LHCN-M2 (cell line): Measurements from ENCODE around the gene GPN1. TPM values are rescaled to one million over a fixed set of nuclear protein-coding genes. Genes with fewer than 3 reads are reported as not detected.
"Not testable (repeated sequence)": the region's sequence is repeated elsewhere in the genome, so short reads cannot be mapped to it uniquely, and the experiment has no call there.

ENCODE experiments used
- DNase-seq: peaks from one replicate; pipeline ENCODE4 v3.0.0-alpha.2; 2012; ENCODE audit warnings: low read depth
- polyA plus RNA-seq: library from polyadenylated mRNA; unstranded; fragments of >200 nt; gene quantifications from one replicate; pipeline ENCODE4 v1.2.1, GENCODE V29; 2012; ENCODE audit warnings: missing spikeins
- total RNA-seq: library from RNA; depleted of rRNA; stranded (reverse); fragments of >200 nt; gene quantifications from 2 replicates; pipeline ENCODE4 v1.2.3, GENCODE V29; 2014; rRNA removed

Gene GPN1
- total RNA-seq = 46.9 and 52.0 TPM in 2 replicates
- 44.2 TPM for polyA plus RNA-seq

DNA sequence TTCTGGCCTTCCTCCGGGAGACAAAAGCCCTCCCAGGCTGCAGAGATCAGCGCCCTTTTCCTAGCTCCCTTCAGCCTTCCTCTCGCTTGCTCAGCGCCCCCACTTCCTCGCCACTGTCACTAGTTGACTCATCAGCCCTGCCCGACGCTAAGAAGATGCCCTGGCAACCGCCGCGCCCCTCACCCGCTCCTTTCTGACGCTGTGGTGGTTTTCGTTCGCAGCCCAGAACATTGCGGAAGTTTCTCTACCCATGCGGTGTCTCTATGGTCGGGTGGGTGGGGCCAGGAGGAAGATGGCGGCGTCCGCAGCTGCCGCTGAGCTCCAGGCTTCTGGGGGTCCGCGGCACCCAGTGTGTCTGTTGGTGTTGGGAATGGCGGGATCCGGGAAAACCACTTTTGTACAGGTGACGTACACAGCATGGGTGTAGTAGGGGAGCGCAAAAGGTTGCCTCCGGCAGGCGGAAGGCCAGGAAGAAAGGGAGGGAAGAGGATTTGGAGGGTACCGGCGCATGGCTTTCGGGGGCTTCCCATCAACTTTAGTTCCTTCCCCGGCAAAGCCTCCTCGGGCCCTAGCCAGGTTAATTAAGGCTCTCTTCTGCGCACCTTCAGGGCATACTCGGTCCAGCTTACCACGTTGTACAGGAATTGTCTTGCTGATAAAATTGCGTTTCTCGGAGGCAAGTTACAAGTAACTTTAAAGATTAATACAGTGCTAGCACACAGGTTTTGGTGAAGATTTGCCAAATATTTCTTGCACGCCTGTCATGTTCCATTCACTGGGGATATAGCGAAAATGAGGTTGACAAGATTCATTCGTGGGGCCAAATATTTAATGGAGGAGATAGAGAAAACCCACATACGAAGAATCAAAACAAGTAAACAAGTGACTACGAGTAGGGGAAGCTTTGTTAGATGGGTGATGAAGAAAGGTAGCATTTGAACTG lies at the start of gene GPN1, which contains the start of gene CCDC121:
Gene GPN1 (plus strand): TSS at position 284 of the 943 bp plus-strand sequence. CDS start 9 bp downstream, at position 293.
Gene CCDC121 (minus strand): TSS at position 246 of the 943 bp plus-strand sequence. CDS start 1,213 bp downstream, outside the sequence.
- DNase-seq = peak; percentile 94

GRCh38 chr2:27581417-27582128 lies 47.3 kb upstream of the GPN1 start:
- no peak for DNase-seq

DNA sequence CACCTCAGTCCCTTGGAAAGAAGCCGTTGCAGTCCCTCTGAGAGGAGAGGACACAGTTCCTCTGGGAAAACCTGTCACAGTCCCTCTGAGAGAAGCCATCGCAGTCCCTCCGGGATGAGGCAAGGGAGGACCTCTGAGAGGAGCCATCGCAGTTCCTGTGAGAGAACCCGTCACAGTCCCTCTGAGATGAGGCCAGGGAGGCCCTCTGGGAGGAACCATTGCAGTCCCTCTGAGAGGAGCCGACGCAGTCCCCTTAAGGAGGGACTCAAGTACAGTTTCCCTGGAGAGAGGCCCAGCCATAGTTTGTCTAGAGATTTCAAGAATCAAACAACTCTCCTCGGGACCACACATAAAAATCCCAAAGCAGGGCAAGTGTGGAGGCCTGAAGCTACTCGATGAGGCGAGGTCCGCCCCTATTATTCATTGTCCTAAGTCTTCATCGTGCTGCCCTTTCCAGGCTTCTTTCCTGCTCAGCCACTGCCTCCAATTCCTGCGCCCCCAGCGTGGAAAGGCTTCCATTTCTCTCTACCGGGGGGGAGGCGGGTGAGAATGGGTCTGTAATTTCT lies 46.6 kb upstream of the GPN1 start:
- no peak for DNase-seq

DNA sequence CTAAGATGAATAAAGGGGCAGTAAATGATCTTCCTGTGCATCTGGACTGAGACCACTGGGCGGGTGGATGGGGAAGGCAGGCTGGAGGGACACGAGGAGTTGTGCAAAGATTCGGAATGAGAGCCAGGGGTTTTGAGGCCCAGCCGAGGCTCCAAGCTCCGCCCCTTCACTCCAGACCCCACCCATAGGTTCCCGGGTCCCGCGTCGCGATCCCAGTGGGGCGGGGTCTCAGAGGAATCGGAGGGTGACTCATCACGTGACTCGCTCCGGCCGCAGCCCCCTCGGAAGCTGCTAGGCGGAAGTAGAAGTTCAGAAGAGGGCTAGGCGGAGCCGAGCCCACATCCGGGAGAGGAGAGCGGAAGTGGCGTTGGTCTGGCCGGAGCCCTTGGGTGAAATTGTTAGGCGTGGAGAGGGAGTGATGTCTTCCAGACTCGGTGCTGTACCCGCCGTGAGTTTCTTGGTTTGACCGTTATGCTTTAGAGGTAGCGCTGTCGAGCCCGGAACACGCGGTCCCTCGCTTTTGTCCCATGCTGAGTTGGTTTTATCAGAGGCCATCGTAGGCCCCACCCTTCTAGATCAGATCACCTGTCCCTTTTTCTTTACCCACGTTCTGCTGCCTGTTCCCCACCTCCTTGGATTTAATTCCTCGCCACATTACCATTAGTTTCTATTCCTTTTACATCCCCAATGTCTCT lies 46.0 kb upstream of the GPN1 start, which contains the start of gene ZNF512:
Gene ZNF512 (plus strand): TSS at position 348 of the 695 bp plus-strand sequence. CDS start 71 bp downstream, at position 419.
- DNase-seq = peak; percentile 91

DNA sequence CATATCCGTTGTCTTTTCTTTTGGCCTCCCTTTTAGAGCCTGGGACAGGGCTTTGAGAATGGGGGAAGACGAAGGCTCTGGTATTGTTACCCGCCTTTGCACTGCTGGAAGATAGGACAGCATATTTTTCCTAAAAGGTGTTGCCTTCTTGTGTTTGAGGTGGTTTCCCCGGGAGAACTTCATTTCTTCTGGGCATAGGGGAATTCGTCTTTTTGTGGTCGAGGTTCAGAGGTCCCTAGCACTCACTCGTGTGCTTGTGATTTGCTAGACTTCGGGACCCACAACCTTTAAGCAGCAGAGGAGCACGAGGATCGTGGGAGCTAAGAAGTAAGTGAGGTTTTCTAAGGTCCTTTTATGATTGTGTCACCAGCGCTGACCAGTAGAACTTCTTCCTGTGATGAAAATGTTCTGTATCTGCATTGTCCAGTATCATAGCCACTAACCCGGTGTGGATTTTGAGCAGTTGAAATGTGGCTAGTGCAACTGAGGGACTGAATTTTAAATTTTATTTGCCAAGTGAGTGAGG lies 45.4 kb upstream of the GPN1 start:
- DNase-seq = peak; percentile 23

- no peak for DNase-seq
These were observed 44.3 kb upstream of the GPN1 start for GRCh38 chr2:27584597-27584996.

DNA sequence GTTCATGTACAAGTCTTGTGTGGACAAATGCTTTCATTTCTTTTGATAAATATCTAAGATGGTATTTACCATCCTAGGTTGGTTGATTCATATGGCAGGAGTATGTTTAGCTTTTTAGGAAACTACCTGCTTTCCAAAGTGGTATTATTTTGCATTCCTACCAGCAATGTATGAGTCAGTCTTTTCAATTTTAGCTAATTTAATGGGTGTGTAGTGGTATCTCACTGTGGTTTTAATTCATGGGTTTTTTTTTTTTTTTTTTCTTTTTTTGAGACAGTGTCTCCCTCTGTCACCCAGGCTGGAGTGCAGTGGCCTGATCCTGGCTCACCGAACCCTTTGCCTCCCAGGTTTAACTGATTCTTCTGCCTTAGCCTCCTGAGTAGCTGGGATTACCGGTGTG lies 41.8 kb upstream of the GPN1 start:
- DNase-seq = no peak

- DNase-seq = no peak
These were observed 40.5 kb upstream of the GPN1 start for GRCh38 chr2:27588308-27588707.

DNA sequence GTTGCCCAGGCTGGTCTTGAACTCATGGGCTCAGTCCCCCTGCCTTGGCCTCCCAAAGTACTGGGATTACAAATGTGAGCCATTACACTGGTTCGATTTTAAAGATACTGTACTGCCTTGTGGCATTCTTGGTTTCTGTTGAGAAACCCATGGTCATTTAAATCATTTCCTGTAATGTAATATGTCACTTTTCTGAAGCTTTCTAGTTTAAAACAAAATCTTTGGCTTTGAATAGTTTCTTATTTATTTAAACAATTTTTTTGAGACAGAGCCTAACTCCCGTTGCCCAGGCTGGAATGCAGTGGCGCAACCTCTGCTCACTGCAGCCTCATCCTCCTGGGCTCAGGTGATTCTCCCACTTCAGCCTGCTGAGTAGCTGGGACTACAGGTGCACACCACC lies 37.1 kb upstream of the GPN1 start:
- no peak for DNase-seq

GRCh38 chr2:27593240-27593639 lies 35.6 kb upstream of the GPN1 start:
- no peak for DNase-seq

DNA sequence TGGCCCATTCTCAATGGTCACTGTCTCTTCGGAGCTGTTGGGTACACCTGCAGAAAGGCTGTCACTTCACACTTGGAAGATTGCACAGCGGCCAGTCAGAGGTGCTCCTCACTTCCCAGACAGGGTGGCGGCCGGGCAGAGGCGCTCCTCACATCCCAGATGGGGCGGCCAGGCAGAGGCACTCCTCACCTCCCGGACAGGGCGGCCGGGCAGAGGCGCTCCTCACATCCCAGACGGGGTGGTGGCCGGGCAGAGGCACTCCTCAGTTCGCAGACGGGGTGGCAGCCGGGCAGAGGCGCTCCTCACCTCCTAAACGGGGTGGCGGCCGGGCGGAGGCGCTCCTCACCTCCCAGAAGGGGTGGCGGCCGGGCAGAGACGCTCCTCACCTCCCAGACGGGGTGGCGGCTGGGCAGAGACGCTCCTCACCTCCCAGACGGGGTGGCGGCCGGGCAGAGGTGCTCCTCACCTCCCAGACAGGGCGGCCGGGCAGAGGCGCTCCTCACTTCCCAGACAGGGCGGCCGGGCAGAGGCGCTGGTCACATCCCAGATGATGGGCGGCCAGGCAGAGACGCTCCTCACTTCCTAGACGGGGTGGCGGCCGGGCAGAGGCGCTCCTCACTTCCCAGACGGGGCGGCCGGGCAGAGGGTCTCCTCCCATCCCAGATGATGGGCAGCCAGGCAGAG lies 34.7 kb upstream of the GPN1 start:
- not testable (repeated sequence) for DNase-seq

DNA sequence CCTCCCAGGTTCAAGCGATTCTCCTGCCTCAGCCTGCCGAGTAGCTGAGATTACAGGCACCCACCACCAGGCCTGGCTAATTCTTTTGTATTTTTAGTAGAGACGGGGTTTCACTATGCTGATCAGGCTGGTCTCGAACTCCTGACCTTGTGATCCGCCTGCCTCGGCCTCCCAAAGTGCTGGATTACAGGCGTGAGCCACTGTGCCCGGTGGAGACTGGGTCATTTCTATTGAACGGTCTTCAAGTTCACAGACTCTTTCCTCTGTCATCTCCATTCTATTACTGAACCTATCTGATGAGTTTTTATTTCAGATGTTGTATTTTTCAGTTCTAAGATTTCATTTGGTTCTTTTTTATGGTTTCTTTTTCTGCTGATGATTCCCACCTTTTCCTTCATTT lies 33.4 kb upstream of the GPN1 start:
- DNase-seq = not testable (repeated sequence)

- DNase-seq = no peak
These were observed 32.2 kb upstream of the GPN1 start for GRCh38 chr2:27596627-27597026.

- peak; percentile 26 for DNase-seq
These were observed 22.2 kb upstream of the GPN1 start for GRCh38 chr2:27606611-27607010.

DNA sequence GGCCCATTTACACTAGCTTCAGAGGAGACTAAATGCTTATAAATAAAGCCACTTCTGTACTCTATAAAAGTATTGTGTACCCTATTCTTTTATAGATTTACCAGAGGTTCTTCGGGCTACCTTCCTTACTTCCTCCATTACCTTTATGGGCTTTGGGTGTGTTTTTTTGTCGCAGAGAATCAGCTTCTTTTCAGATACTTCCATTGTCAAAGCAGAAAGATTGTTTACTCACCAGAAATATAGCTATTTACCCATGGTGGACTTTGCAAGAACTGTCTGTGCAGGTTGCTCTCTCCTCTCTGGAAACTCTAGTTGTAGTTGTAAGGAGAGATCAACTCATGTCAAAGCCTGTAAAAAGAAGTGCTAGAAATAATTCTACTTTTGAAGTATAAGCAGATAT lies 14.9 kb upstream of the GPN1 start:
- DNase-seq = no peak

- no peak for DNase-seq
These were observed 13.5 kb upstream of the GPN1 start for GRCh38 chr2:27615316-27615715.

DNA sequence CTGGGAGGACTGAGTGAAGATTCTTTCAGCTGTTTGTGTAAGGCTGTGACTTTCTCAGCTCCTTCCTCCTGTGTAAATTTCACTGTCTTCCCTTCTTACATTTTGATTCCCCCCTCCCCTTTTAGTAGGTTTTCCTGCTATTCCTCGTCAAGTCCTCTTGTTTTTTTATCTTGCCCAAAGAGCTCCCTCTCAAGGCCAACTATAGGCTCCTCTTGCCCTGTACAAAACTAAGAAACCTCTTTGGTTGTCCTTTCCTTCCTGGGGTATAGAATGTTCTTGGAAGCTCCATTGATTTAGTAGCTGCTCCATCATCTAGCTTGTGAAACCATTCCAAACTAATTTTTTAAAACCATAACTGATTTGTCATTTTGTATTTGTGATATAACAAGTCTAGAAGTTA lies 7.3 kb upstream of the GPN1 start:
- DNase-seq = no peak

- DNase-seq = peak; percentile 69
These were observed 5.9 kb upstream of the GPN1 start for GRCh38 chr2:27622921-27623384.

DNA sequence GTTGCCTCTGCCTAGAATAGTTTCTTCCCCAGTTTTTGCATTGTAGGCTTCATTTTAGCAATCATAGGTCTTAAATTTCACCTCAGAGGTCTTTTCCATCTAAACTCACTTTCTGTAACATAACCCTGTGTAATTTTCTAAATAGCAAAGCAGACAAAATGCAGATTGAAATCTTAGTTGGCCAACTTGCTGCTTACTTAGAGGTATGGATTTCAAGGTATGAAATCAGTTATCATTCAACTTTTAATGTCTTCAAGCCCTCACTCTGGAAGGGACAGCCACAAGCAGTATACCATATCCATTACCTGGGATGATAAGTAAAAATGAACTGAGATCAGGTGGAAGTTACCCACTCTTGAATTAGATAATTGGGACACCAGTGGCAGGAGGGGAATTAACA lies 3.9 kb upstream of the GPN1 start:
- no peak for DNase-seq

DNA sequence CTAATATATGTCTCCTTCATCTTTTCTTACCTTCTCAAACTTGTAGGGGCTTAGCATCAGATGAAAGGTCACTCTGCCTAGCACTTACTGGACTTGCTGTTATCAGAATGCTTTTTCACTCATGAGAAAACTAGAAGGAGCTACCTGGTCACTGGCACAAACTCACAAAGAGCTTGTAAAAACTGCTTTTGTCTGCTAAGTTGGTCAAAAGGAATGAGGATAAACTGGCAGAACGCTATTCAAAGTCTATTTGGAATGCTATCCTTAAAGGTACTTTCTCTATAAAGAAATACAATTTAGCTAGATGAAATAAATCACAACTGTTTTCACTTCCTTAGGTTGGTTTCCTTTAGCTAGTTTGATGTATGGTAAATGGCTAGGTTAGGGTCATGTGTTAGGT lies 2.5 kb upstream of the GPN1 start:
- DNase-seq = not testable (repeated sequence)
